ENCODE measurements around the gene NEK8.

NEK8 gene

DNA sequence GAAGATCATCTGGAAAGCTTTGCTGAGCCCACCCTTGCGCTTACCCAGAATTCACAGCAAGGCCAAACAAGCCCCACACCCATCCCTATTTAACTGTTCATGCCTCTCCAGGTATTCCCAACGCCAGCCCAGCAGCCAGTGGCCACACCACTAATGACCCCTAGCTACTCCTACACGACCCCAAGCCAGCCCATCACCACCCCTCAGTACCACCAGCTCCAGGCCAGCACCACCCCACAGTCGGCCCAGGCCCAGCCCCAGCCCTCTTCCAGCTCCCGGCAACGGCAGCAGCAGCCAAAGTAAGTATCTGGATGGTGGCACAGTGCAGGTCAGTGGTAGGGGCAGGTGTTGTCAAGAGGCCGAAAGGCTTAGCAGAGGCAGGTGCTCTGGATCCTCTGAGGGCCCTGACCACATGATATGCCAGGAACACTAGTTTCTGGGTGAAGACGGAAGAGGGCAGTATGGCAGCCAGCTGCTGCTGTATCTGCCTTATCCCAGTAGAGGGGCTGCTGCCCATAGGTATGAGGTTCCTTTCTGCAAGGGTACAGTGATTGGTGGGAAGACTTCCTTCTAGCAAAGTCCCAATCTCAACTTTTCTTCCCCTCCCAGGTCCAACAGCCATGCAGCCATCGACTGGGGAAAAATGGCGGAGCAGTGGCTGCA lies 27.6 kb upstream of the NEK8 start:
- no peaks in the 10 kb centered on the region for H3K4me1 ChIP-seq (ENCODE audit: control insufficient read depth, insufficient read depth, low read length, unreplicated experiment)
- no peak overlapping the region for H3K4me3 ChIP-seq (ENCODE audit: low read depth, low read length)
- H3K79me2 ChIP-seq (ENCODE audit: control insufficient read depth, insufficient read depth, low read length, unreplicated experiment): no peaks in the 10 kb centered on the region
- H3K27me3 ChIP-seq (ENCODE audit: insufficient read depth, low read length): no peaks in the 10 kb centered on the region
- no peak overlapping the region for H2AFZ ChIP-seq (ENCODE audit: low read length, unreplicated experiment)
- H3K27ac ChIP-seq (ENCODE audit: low read depth, low read length): no peak overlapping the region
- peaks cover 25% of the 10 kb centered on the region; the same call in 1 of the 2 replicates for H3K36me3 ChIP-seq (ENCODE audit: insufficient read depth, low read length)

DNA sequence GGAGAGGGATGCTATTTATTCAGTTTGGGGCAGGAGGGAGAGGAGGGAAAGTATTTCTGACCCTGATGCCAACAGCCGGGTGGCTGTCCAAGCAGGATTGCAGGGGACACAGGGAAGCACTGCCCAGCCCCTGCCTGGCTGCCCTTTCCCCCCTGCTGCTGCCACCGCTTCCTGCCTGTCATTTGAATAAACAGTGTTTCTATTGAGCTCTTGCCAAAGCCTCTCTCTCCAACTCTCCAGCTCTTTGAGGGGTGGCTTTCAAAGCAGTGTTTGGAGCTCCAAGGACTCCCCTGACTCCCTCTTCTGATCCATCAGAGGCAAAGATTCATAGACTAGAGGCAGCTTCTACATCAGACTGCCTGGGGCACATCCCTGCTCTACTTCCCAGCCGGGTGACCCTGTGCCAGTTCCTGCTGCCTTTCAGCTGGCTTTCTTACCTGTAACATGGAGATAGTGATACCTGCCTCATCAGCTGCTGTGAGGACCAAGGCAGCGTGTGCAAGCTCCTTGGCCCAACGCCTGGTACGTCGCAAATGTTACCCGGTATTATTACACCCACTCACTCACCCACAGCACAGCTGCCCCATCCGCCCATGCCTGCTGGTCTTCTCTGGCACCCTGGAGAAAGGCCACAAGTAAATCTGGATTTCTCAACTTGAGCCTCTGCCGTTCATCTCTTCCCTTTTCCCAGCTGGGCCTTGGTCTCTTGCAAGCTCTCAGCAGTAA lies 26.4 kb upstream of the NEK8 start:
- no peak overlapping the region for H3K4me3 ChIP-seq (ENCODE audit: low read depth, low read length)
- peaks cover 21% of the 10 kb centered on the region; the same call in 1 of the 2 replicates for H3K36me3 ChIP-seq (ENCODE audit: insufficient read depth, low read length)
- no peak overlapping the region for H2AFZ ChIP-seq (ENCODE audit: low read length, unreplicated experiment)
- no peaks in the 10 kb centered on the region for H3K27me3 ChIP-seq (ENCODE audit: insufficient read depth, low read length)
- H3K4me1 ChIP-seq (ENCODE audit: control insufficient read depth, insufficient read depth, low read length, unreplicated experiment): no peaks in the 10 kb centered on the region
- no peak overlapping the region for H3K27ac ChIP-seq (ENCODE audit: low read depth, low read length)
- no peaks in the 10 kb centered on the region for H3K79me2 ChIP-seq (ENCODE audit: control insufficient read depth, insufficient read depth, low read length, unreplicated experiment)

DNA sequence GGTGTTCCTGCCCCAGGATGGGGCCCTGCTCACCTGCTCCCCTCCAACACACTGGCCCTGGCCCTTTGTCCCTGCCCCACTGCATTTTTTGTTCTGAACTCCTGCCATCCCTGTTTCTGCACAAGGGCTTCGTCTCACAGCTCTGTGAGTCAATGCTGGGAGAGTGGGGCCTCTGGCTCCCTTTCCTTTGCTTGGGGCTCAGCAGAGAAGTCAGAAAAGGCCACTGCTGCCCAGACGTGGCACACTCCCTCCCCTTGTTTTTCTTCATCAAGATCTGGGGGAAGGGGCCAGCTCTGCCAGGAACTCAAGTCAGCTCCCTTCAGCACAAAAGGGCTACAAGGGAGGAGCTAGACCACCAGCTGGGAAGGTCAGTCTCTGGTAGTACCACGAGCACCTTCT lies 25.8 kb upstream of the NEK8 start:
- Histone ChIP-seq H3K27ac (ENCODE audit: low read depth, low read length) (no peak overlapping the region), H2AFZ (ENCODE audit: low read length, unreplicated experiment) (no peak overlapping the region), H3K4me1 (ENCODE audit: control insufficient read depth, insufficient read depth, low read length, unreplicated experiment) (no peaks in the 10 kb centered on the region), H3K27me3 (ENCODE audit: insufficient read depth, low read length) (no peaks in the 10 kb centered on the region), H3K79me2 (ENCODE audit: control insufficient read depth, insufficient read depth, low read length, unreplicated experiment) (no peaks in the 10 kb centered on the region), H3K36me3 (ENCODE audit: insufficient read depth, low read length) (peaks cover 16% of the 10 kb centered on the region; the same call in 1 of the 2 replicates), H3K4me3 (ENCODE audit: low read depth, low read length) (no peak overlapping the region)

DNA sequence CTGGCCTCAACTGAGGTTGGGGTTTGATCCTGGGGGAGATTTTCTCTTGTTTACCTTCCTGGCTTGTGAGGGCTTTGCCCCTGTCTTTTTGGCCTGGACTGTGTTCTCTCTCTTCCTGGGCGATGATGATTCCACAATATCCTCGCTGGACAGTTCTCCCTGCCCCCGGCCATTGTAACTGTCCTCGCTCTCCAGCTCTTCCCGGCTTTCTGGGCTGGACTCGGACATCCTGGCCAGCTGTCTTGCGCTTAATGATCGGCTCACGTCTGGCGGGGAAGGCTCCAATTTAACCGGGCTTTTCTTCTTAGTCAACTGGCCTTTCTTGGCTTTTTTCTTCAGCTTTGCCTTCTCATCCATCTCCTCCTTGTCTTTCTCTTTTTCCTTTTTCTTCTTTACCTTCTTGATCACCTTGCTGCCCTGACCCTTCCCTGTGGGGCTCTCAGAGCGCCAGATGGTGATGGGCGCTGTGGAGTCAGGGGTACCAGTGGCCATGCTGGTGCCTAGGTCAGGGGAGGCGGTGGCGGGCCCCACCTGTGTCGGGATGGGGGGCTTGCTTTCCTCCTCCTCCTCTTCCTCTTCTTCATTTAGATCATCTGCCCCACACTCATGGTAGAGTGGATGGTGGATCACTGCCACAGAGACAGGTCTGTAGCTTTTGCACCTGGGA lies 24.9 kb upstream of the NEK8 start:
- H3K4me3 ChIP-seq (ENCODE audit: low read depth, low read length): no peak overlapping the region
- no peak overlapping the region for H2AFZ ChIP-seq (ENCODE audit: low read length, unreplicated experiment)

DNA sequence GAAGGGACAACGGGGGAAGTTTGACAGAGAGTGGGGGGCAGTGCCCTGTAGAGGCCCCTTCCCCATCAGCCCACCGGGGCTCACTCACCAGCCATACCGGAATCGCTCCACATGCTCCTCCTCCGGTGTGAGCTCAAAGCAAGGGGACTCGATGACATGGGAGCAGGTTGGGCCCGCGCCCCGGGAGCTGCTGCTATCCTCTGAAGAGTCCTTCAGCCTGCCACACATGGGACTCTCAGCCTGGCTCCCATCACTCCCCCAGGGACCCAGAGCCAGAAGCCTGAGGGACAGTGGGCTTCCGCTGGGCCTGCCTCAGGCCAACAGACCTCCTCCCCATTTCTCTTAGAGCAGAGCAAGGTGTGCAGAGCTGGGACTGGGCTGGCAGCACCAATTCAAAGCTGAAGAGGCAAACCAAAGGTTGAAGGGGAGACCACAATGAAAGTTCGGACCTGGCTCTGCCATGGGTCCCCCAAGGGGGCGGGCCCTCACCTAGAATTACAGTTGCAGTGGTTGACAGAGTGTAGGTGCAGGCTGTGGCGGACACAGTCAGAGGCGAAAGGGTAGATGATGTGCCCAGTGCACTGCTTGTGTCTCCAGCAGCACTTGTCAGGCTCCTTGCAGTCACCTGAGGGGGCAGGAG lies 24.2 kb upstream of the NEK8 start:
- Histone ChIP-seq H2AFZ (ENCODE audit: low read length, unreplicated experiment) (no peak overlapping the region), H3K27me3 (ENCODE audit: insufficient read depth, low read length) (no peaks in the 10 kb centered on the region), H3K4me1 (ENCODE audit: control insufficient read depth, insufficient read depth, low read length, unreplicated experiment) (no peaks in the 10 kb centered on the region), H3K79me2 (ENCODE audit: control insufficient read depth, insufficient read depth, low read length, unreplicated experiment) (no peaks in the 10 kb centered on the region), H3K27ac (ENCODE audit: low read depth, low read length) (no peak overlapping the region), H3K36me3 (ENCODE audit: insufficient read depth, low read length) (peaks cover 12% of the 10 kb centered on the region; the same call in 1 of the 2 replicates), H3K4me3 (ENCODE audit: low read depth, low read length) (no peak overlapping the region)

More for the DNA sequence above, 24.9 kb upstream of the NEK8 start:
- Histone ChIP-seq H3K36me3 (ENCODE audit: insufficient read depth, low read length) (peaks cover 14% of the 10 kb centered on the region; the same call in 1 of the 2 replicates), H3K4me1 (ENCODE audit: control insufficient read depth, insufficient read depth, low read length, unreplicated experiment) (no peaks in the 10 kb centered on the region), H3K27ac (ENCODE audit: low read depth, low read length) (no peak overlapping the region), H3K27me3 (ENCODE audit: insufficient read depth, low read length) (no peaks in the 10 kb centered on the region), H3K79me2 (ENCODE audit: control insufficient read depth, insufficient read depth, low read length, unreplicated experiment) (no peaks in the 10 kb centered on the region)

DNA sequence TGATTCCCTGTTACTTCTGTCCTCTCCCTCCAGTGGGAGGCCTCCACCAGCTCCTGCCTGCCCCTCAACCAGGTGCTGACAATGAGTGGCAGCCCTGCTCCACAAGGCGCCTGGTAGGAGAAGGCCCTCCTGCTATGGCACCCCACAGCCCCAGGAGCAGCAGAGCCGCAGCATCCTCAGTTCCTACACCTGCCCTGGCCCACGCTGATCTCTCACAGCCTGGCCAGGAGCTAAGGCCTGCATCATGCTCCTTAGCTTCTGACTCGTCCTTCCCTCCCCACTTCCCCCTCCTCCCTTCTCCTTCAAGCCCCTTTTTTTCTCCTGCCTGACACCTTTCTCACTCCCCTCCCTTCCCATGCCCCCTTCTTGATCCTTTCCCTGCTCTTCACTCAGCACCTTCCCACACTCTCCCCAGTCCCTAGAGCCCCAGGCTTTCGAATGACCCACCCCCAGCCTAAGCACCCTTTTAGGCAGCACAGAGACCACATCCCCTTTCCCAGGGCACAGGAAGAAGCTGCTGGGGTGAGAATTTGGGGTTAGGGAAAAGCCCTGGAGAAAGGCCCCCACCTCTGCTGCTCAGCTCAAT lies 23.4 kb upstream of the NEK8 start:
- peaks cover 5% of the 10 kb centered on the region for H3K79me2 ChIP-seq (ENCODE audit: control insufficient read depth, insufficient read depth, low read length, unreplicated experiment)
- H3K4me1 ChIP-seq (ENCODE audit: control insufficient read depth, insufficient read depth, low read length, unreplicated experiment): peaks cover 6% of the 10 kb centered on the region
- peaks cover 9% of the 10 kb centered on the region; the same call in 1 of the 2 replicates for H3K36me3 ChIP-seq (ENCODE audit: insufficient read depth, low read length)
- no peak overlapping the region for H2AFZ ChIP-seq (ENCODE audit: low read length, unreplicated experiment)
- H3K27ac ChIP-seq (ENCODE audit: low read depth, low read length): no peak overlapping the region
- H3K27me3 ChIP-seq (ENCODE audit: insufficient read depth, low read length): no peaks in the 10 kb centered on the region
- no peak overlapping the region for H3K4me3 ChIP-seq (ENCODE audit: low read depth, low read length)

DNA sequence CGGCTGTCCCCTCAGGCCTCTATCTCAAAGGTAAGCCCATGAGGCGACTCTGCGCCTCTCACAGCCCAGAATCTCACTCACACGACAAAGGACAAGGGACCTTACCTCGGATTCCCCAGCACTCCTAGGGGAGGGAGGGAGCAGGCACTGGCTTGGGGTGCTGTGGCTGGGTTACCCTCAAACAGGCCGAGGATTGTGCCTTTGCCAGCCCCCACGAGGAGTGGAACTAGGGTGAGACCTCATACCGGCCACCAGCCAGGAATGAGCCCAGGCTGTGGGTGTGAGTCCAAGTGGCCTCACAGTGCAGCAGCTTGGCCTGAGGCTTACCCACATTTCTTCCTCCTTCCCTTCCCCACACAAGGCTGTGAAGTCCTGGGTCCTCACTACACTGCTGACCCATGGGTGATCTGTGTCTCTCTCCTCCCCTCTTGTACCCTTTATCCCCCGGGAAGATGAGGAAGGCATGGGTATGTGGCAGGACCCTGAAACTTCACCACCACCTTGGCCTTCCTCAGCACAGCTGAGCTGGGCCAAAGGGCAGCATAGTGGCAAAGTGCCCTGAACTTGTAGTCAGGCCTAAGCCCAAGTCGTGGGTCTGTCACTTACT lies 22.8 kb upstream of the NEK8 start:
- Histone ChIP-seq H3K36me3 (ENCODE audit: insufficient read depth, low read length) (peaks cover 6% of the 10 kb centered on the region; the same call in 1 of the 2 replicates), H3K79me2 (ENCODE audit: control insufficient read depth, insufficient read depth, low read length, unreplicated experiment) (peaks cover 5% of the 10 kb centered on the region), H3K4me3 (ENCODE audit: low read depth, low read length) (no peak overlapping the region), H3K27ac (ENCODE audit: low read depth, low read length) (no peak overlapping the region), H3K4me1 (ENCODE audit: control insufficient read depth, insufficient read depth, low read length, unreplicated experiment) (peaks cover 6% of the 10 kb centered on the region), H3K27me3 (ENCODE audit: insufficient read depth, low read length) (no peaks in the 10 kb centered on the region), H2AFZ (ENCODE audit: low read length, unreplicated experiment) (no peak overlapping the region)

DNA sequence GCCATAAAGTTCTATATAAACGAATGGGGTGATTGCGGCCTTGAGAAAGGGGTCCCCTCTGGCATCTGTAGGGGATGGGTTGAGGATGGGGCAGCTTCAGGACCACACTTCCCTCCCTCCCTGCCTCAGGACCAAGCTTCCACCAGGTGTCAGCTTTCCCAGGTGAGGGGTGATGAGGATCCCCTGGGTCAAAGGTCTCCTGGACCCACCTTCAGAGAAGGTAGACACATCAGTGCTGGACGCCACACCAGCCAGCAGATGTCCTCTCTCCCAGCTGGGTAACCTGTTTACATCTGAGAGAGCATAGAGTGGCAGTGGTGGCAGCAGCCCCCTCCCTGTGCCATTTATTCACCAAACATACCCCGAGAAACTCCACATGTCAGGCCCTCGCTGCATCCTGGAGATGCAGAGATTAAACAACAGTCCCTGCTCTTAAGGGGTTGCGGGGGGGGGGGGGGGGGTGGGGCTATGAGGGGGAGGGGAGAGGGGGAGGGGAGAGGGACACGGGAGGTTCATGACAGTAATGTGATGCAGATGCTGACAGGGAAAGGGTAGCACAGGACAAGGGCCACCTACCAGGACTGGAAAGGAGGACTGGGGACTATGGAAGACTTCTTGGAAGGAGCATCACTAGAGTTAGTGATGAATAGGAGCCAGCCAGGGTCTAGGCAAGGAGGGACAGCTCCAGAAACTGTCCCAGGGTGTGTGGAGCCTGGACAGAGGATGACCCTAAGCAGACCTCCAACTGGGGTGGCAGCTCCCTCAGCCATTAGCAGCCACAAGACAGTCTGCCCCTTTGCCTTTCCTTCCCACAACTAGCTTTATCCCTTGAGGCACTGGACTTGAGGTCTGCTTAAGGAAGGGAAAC lies 21.9 kb upstream of the NEK8 start:
- H3K27ac ChIP-seq (ENCODE audit: low read depth, low read length): no peak overlapping the region
- no peak overlapping the region for H2AFZ ChIP-seq (ENCODE audit: low read length, unreplicated experiment)
- H3K27me3 ChIP-seq (ENCODE audit: insufficient read depth, low read length): no peaks in the 10 kb centered on the region
- H3K36me3 ChIP-seq (ENCODE audit: insufficient read depth, low read length): peaks cover 2% of the 10 kb centered on the region; the same call in 1 of the 2 replicates
- no peak overlapping the region for H3K4me3 ChIP-seq (ENCODE audit: low read depth, low read length)
- peaks cover 6% of the 10 kb centered on the region for H3K4me1 ChIP-seq (ENCODE audit: control insufficient read depth, insufficient read depth, low read length, unreplicated experiment)
- H3K79me2 ChIP-seq (ENCODE audit: control insufficient read depth, insufficient read depth, low read length, unreplicated experiment): peaks cover 5% of the 10 kb centered on the region

DNA sequence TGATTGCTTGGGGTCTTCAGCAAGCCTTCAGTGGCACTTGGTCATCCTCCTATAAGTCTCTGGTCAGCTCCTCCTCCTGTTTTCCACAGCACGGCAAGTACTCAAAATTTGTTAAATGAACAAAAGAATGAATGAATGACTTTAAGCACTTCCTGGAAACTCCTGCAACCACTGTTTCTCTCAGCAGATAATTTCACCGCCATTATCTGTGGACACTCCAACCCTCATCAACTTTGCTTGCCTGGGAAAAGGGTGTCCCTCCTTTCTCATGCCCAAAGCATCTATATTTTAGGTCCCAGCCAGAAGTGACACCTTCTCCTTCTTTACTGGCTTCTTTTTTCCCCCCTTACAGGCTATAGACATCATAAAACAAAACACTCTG lies 21.3 kb upstream of the NEK8 start:
- H3K4me3 ChIP-seq (ENCODE audit: low read depth, low read length): no peak overlapping the region
- H2AFZ ChIP-seq (ENCODE audit: low read length, unreplicated experiment): no peak overlapping the region
- peaks cover 1% of the 10 kb centered on the region; the same call in 1 of the 2 replicates for H3K36me3 ChIP-seq (ENCODE audit: insufficient read depth, low read length)
- no peaks in the 10 kb centered on the region for H3K27me3 ChIP-seq (ENCODE audit: insufficient read depth, low read length)
- peaks cover 5% of the 10 kb centered on the region for H3K79me2 ChIP-seq (ENCODE audit: control insufficient read depth, insufficient read depth, low read length, unreplicated experiment)
- H3K27ac ChIP-seq (ENCODE audit: low read depth, low read length): no peak overlapping the region
- H3K4me1 ChIP-seq (ENCODE audit: control insufficient read depth, insufficient read depth, low read length, unreplicated experiment): peaks cover 9% of the 10 kb centered on the region

Measured in ACC112 (cell line).